Natural killer cell (primary cell): Measurements from ENCODE around the gene PAFAH1B1. TPM values are rescaled to one million over a fixed set of nuclear protein-coding genes. Genes with fewer than 3 reads are reported as not detected.

Source experiments
- ATAC-seq, 3 donors: fragments of 150-1000 bp in 2 of 3; fragments of 200-7000 bp in 1 of 3; cut with Tn5 transposase; 1 replicate in 1 of 3; 2 replicates in 2 of 3; pipeline ENCODE4 v1.10.0; 2021; ENCODE audit warnings: mild to moderate bottlenecking in 2 of 3, moderate library complexity in 2 of 3
- DNase-seq, 2 donors: peaks; one replicate each; pipeline versions ENCODE4 v3.0.0 to v3.0.0-alpha.2; 2013 to 2021; ENCODE audit warnings: mixed read lengths in 1 of 2
- H3K27ac ChIP-seq: one replicate; pipeline ENCODE4 v1.5.1; 2013; ENCODE audit warnings: mild to moderate bottlenecking, low read length
- H3K27me3 ChIP-seq: one replicate; pipeline ENCODE4 v1.6.1; 2013; ENCODE audit warnings: low read length; ENCODE audit not compliant: control insufficient read depth, insufficient read depth
- H3K36me3 ChIP-seq: one replicate; pipeline ENCODE4 v1.6.1; 2013; ENCODE audit warnings: low read length; ENCODE audit not compliant: control insufficient read depth, insufficient read depth
- H3K4me1 ChIP-seq: one replicate; pipeline ENCODE4 v1.6.1; 2013; ENCODE audit warnings: low read length; ENCODE audit not compliant: control insufficient read depth, insufficient read depth
- H3K4me3 ChIP-seq: one replicate; pipeline ENCODE4 v1.5.1; 2013; ENCODE audit warnings: low read length
- H3K9me3 ChIP-seq: one replicate; pipeline ENCODE4 v1.6.1; 2013; ENCODE audit warnings: low read length; ENCODE audit not compliant: control insufficient read depth, insufficient read depth
- H3K27ac Mint-ChIP-seq, 2 donors: one replicate each; pipeline ENCODE4 v1.8.0; 2022; ENCODE audit warnings: mild to moderate bottlenecking in 2 of 2, mixed read lengths in 2 of 2, moderate library complexity in 1 of 2
- H3K27me3 Mint-ChIP-seq, 2 donors: one replicate each; pipeline ENCODE4 v1.8.0; 2022; ENCODE audit warnings: low read depth in 2 of 2, mixed read lengths in 2 of 2
- H3K36me3 Mint-ChIP-seq: one replicate; pipeline ENCODE4 v1.8.0; 2022; ENCODE audit warnings: mixed read lengths
- H3K4me1 Mint-ChIP-seq, 2 donors: one replicate each; pipeline ENCODE4 v1.8.0; 2022; ENCODE audit warnings: mixed read lengths in 2 of 2
- H3K4me3 Mint-ChIP-seq: one replicate; pipeline ENCODE4 v1.8.0; 2022; ENCODE audit warnings: mild to moderate bottlenecking, moderate library complexity, mixed read lengths
- H3K9me3 Mint-ChIP-seq, 2 donors: one replicate each; pipeline ENCODE4 v1.8.0; 2022; ENCODE audit warnings: mixed read lengths in 2 of 2
- WGBS: methylation state at CpG from one replicate; pipeline ENCODE4 v1.1.7; 2013; ENCODE audit warnings: missing lambda C conversion rate; ENCODE audit not compliant: insufficient coverage; 5-methylcytosine and 5-hydroxymethylcytosine counted together
- intact Hi-C: fragments of 100-400 bp; cut with micrococcal nuclease; formaldehyde crosslinking; loops from one replicate; pipeline ENCODE4 v1.14.2; 2022
- total RNA-seq, 4 donors: library from RNA; stranded (reverse); fragments of 120-200 nt in 1 of 4; gene quantifications; one replicate each; pipeline versions ENCODE4 v1.2.3 to v1.2.4, GENCODE V29; 2013 to 2022
- TF ChIP-seq, protein P1 (sequence below): fragments of 200-600 bp; IDR thresholded peaks from one replicate; pipeline ENCODE4 v1.8.0; 2022; ENCODE audit warnings: antibody characterized with exemption

Gene PAFAH1B1
- total RNA-seq, 3 donors from 2014 or later (not counting 1 experiment from before 2014, with no cell fraction given) = 138 to 176 (median 165) TPM

DNA sequence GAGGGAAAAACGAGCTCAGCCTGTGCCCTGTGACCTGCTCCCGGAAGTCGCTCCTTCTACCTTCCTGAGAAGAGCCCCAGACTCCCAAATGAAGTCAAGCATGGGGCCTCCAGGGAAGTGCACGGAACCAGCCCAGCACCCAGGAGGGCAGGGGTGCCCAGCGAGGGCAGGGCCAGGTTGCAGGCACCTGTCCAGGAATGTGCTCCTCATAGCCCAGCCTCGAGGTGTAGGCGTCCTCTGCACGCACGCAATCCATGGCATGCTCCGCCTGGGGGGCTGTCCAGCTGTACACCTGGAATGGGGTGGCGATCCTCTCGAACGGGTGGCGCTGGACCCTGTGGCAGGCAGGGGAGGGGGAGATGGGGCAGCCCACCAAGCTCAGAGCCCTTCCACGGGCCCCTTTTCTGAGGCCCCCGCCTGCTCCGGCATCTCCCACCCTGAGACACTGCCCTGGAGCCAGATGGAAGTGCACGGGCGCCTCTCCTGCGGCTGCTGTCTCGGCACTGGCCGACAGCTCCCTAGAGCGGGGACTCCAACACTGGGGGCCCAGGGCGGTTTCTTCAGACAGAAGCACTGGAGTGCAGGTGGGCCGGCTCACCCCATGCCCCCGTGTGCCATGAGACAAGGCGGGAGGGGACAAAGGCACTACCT, 107.2 kb downstream of the PAFAH1B1 start:
- H3K9me3 ChIP-seq = no peaks in the 10 kb centered on the region
- Mint-ChIP-seq H3K27ac (no peak overlapping the region), H3K36me3 (no peaks in the 10 kb centered on the region), H3K4me3 (no peak overlapping the region), H3K27me3 (no peaks in the 10 kb centered on the region), H3K9me3 (no peaks in the 10 kb centered on the region), H3K4me1 (peaks cover 4 to 10% of the 10 kb centered on the region in 2 donors)
- peaks cover 46% of the 10 kb centered on the region for H3K36me3 ChIP-seq
- no peak for DNase-seq
- WGBS = 93% methylated on average over 27 of the region's 27 CpGs
- intact Hi-C loops = no loop called here
- TF ChIP-seq, protein P1, sequence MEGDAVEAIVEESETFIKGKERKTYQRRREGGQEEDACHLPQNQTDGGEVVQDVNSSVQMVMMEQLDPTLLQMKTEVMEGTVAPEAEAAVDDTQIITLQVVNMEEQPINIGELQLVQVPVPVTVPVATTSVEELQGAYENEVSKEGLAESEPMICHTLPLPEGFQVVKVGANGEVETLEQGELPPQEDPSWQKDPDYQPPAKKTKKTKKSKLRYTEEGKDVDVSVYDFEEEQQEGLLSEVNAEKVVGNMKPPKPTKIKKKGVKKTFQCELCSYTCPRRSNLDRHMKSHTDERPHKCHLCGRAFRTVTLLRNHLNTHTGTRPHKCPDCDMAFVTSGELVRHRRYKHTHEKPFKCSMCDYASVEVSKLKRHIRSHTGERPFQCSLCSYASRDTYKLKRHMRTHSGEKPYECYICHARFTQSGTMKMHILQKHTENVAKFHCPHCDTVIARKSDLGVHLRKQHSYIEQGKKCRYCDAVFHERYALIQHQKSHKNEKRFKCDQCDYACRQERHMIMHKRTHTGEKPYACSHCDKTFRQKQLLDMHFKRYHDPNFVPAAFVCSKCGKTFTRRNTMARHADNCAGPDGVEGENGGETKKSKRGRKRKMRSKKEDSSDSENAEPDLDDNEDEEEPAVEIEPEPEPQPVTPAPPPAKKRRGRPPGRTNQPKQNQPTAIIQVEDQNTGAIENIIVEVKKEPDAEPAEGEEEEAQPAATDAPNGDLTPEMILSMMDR = no peak
- H3K4me1 ChIP-seq = peaks cover 36% of the 10 kb centered on the region
- H3K27me3 ChIP-seq = no peaks in the 10 kb centered on the region
- H3K27ac ChIP-seq = no peak overlapping the region
- ATAC-seq = no peak
- no peak overlapping the region for H3K4me3 ChIP-seq

DNA sequence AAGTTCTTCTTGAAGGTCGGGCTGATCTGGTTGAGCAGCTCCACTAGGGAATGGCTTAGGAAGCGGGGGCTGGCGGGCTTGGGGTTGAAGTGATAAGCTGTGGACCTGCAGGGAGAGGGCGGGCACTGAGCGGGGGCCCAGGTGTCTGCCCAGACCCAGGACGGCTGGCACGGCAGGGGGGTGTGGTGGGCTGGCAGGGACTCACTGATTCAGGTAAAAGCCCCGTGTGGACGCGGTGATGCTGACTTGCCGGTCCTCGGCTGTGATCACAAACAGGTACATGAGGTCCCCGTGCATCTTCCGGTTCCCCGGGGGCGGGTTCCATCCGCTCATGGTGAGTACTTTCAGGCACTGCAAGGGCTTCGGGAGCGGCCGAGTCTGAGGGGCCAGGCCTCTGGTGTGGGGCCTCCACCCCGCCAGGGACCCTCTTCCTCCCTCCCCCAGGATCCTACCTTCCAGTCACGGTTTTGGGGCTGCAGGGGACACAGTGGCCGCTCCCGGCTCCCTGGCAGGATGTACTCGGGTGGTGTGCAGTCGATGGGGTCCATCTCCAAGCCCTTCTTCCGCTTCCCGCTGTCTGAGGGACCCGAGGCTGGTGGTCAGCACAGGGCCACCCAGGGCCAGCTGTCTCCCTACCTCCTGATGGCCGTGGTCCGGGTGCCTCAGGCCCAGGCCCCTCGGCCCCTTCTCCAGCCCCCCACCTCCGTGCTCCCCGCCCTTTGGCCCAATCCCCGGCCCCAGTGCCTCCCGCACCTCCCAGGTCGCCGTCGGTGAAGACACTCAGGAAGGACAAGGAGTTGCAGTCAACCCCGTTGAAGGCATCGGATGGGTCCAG, 107.9 kb downstream of the PAFAH1B1 start:
- Histone ChIP-seq H3K9me3 (no peaks in the 10 kb centered on the region), H3K4me3 (no peak overlapping the region), H3K27me3 (no peaks in the 10 kb centered on the region), H3K27ac (no peak overlapping the region), H3K36me3 (peaks cover 42% of the 10 kb centered on the region), H3K4me1 (peaks cover 36% of the 10 kb centered on the region)
- intact Hi-C loops = no loop called here
- ATAC-seq (no peak), DNase-seq (no peak)
- Mint-ChIP-seq H3K36me3 (no peaks in the 10 kb centered on the region), H3K4me1 (peaks cover 6 to 12% of the 10 kb centered on the region in 2 donors), H3K27ac (no peak overlapping the region), H3K4me3 (no peak overlapping the region), H3K9me3 (no peaks in the 10 kb centered on the region), H3K27me3 (no peaks in the 10 kb centered on the region)
- 95% methylated on average over 41 of the region's 41 CpGs for WGBS
- TF ChIP-seq, protein P1 = no peak

DNA sequence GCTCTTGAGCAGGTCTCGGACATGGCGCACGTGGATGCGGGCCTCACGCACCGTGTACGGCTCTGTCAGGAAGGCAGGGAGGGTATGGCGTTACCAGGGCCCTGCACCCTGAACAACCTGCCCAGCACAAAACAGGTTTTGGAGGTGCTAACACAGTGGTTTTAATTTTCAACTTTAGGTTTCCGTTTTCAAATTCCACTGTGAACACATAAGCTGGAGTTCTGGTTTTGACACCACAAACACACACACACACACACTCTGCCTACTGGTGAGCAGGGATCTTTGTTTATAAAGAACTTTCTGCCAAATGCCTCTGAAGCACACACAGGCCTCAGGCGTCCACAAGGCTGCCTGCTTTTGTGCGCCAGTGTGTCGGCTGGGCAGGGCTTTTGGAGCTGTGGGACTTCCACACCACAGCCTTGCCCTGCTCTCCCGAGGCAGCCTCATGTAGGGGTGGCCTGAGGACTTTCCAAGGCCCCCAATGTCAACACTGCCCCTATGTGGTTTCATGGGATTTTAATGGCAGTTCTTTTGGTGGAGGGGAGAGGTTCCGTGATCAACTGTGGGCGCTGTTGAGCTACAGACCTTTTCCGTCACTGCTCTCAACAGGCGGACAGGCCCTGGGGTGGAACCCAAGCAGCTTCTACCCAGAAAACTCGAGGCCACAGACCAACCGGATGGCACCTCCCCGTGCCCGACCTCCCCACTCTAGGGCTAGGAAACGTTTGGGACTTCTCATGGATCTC, 108.7 kb downstream of the PAFAH1B1 start:
- no peaks in the 10 kb centered on the region for H3K27me3 ChIP-seq
- Mint-ChIP-seq H3K36me3 (no peaks in the 10 kb centered on the region), H3K4me1 (peaks cover 6 to 15% of the 10 kb centered on the region in 2 donors), H3K9me3 (no peaks in the 10 kb centered on the region), H3K4me3 (no peak overlapping the region), H3K27me3 (no peaks in the 10 kb centered on the region), H3K27ac (no peak overlapping the region)
- H3K27ac ChIP-seq = no peak overlapping the region
- no peak overlapping the region for H3K4me3 ChIP-seq
- 86% methylated on average over 22 of the region's 22 CpGs for WGBS
- peaks cover 37% of the 10 kb centered on the region for H3K36me3 ChIP-seq
- ATAC-seq (peak; percentile 30 to 55 (median 38)), DNase-seq (no peak)
- intact Hi-C loops = no loop called here
- no peaks in the 10 kb centered on the region for H3K9me3 ChIP-seq
- TF ChIP-seq, protein P1 = no peak
- H3K4me1 ChIP-seq = peaks cover 36% of the 10 kb centered on the region
